ENCODE measurements around the gene LASP1.
"Not testable (repeated sequence)": the region's sequence is repeated elsewhere in the genome, so short reads cannot be mapped to it uniquely, and the experiment has no call there.

- TF ChIP-seq, protein P1, sequence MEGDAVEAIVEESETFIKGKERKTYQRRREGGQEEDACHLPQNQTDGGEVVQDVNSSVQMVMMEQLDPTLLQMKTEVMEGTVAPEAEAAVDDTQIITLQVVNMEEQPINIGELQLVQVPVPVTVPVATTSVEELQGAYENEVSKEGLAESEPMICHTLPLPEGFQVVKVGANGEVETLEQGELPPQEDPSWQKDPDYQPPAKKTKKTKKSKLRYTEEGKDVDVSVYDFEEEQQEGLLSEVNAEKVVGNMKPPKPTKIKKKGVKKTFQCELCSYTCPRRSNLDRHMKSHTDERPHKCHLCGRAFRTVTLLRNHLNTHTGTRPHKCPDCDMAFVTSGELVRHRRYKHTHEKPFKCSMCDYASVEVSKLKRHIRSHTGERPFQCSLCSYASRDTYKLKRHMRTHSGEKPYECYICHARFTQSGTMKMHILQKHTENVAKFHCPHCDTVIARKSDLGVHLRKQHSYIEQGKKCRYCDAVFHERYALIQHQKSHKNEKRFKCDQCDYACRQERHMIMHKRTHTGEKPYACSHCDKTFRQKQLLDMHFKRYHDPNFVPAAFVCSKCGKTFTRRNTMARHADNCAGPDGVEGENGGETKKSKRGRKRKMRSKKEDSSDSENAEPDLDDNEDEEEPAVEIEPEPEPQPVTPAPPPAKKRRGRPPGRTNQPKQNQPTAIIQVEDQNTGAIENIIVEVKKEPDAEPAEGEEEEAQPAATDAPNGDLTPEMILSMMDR (IDR thresholded peaks at IDR 0.05): not testable (repeated sequence)
- TF ChIP-seq EP300 (IDR thresholded peaks at IDR 0.05): not testable (repeated sequence)
Measured at GRCh38 chr17:38930782-38931181, 60.9 kb downstream of the LASP1 start.

Data from ovary (tissue), 3 donors.